AG20443 (cell line): ENCODE measurements around the gene PCDH9.

Experiments used
- DNase-seq: peaks from one replicate; pipeline ENCODE4 v3.0.0; 2012; ENCODE audit warnings: low spot score, mixed read lengths

PCDH9 gene

GRCh38 chr13:67084066-67084465 is 146.1 kb downstream of the PCDH9 start:
- DNase-seq, result no peak

GRCh38 chr13:67083519-67083918 is 146.6 kb downstream of the PCDH9 start:
- no peak for DNase-seq

- no peak for DNase-seq
These were observed 149.8 kb downstream of the PCDH9 start for GRCh38 chr13:67080351-67080750.

- DNase-seq, result no peak
These were observed 152.1 kb downstream of the PCDH9 start for GRCh38 chr13:67078062-67078461.

GRCh38 chr13:67077132-67077531 is 153.0 kb downstream of the PCDH9 start:
- DNase-seq, result no peak

GRCh38 chr13:67076378-67076777 is 153.8 kb downstream of the PCDH9 start:
- no peak for DNase-seq

GRCh38 chr13:67075239-67075638 is 154.9 kb downstream of the PCDH9 start:
- no peak for DNase-seq

GRCh38 chr13:67071918-67072598 is 158.1 kb downstream of the PCDH9 start:
- DNase-seq, result no peak

- DNase-seq, result no peak
These were observed 159.8 kb downstream of the PCDH9 start for GRCh38 chr13:67070306-67070705.

- DNase-seq, result no peak
These were observed 160.9 kb downstream of the PCDH9 start for GRCh38 chr13:67069117-67069767.

- DNase-seq, result no peak
These were observed 165.2 kb downstream of the PCDH9 start for GRCh38 chr13:67064920-67065319.

GRCh38 chr13:67063036-67063435 is 167.1 kb downstream of the PCDH9 start:
- peak; percentile 4 for DNase-seq

- DNase-seq, result no peak
These were observed 168.0 kb downstream of the PCDH9 start for GRCh38 chr13:67062160-67062559.

GRCh38 chr13:67061750-67062149 is 168.4 kb downstream of the PCDH9 start:
- DNase-seq, result no peak

- no peak for DNase-seq
These were observed 177.3 kb downstream of the PCDH9 start for GRCh38 chr13:67052550-67053490.

- no peak for DNase-seq
These were observed 180.4 kb downstream of the PCDH9 start for GRCh38 chr13:67049744-67050143.

GRCh38 chr13:67048821-67049150 is 181.3 kb downstream of the PCDH9 start:
- no peak for DNase-seq

- no peak for DNase-seq
These were observed 181.9 kb downstream of the PCDH9 start for GRCh38 chr13:67048084-67048820.

GRCh38 chr13:67045357-67045756 is 184.8 kb downstream of the PCDH9 start:
- DNase-seq, result no peak

GRCh38 chr13:67043901-67044300 is 186.2 kb downstream of the PCDH9 start:
- no peak for DNase-seq

GRCh38 chr13:67042556-67042955 is 187.6 kb downstream of the PCDH9 start:
- DNase-seq, result no peak
